Endothelial cell (in vitro differentiated cells): ENCODE results near the gene RHBG. TPM values are rescaled to one million over a fixed set of nuclear protein-coding genes. Genes with fewer than 3 reads are reported as not detected.

Source experiments
- DNase-seq: peaks from one replicate; pipeline ENCODE4 v3.0.0; 2021; ENCODE audit warnings: low spot score
- H3K27ac Mint-ChIP-seq: one replicate; pipeline ENCODE4 v1.8.0; 2021; ENCODE audit warnings: mixed read lengths, inconsistent platforms; ENCODE audit not compliant: unreplicated experiment
- H3K27me3 Mint-ChIP-seq: one replicate; pipeline ENCODE4 v1.8.0; 2021; ENCODE audit warnings: mild to moderate bottlenecking, moderate library complexity, mixed read lengths, inconsistent platforms; ENCODE audit not compliant: unreplicated experiment
- H3K36me3 Mint-ChIP-seq: one replicate; pipeline ENCODE4 v1.8.0; 2021; ENCODE audit warnings: mild to moderate bottlenecking, low read depth, mixed read lengths, inconsistent platforms; ENCODE audit not compliant: unreplicated experiment
- H3K4me1 Mint-ChIP-seq: one replicate; pipeline ENCODE4 v1.8.0; 2021; ENCODE audit warnings: mild to moderate bottlenecking, mixed read lengths, inconsistent platforms; ENCODE audit not compliant: unreplicated experiment
- H3K4me3 Mint-ChIP-seq: one replicate; pipeline ENCODE4 v1.8.0; 2021; ENCODE audit warnings: mild to moderate bottlenecking, mixed read lengths, inconsistent platforms; ENCODE audit not compliant: unreplicated experiment
- H3K9me3 Mint-ChIP-seq: one replicate; pipeline ENCODE4 v1.8.0; 2021; ENCODE audit warnings: mixed read lengths, inconsistent platforms; ENCODE audit not compliant: unreplicated experiment
- CTCF ChIP-seq: fragments of 200-600 bp; sonication (generic); IDR thresholded peaks from one replicate; pipeline ENCODE4 v1.5.0; 2021; ENCODE audit warnings: antibody characterized with exemption; ENCODE audit not compliant: unreplicated experiment
- total RNA-seq: library from RNA; stranded (reverse); fragmentation: NEBNext Ultra II Directional; extraction: Animal tissue kit (Norgen Biotek cat#: 25700); gene quantifications from one replicate; pipeline ENCODE4 v1.2.1, GENCODE V29; 2021; ENCODE audit not compliant: unreplicated experiment

Gene RHBG
- total RNA-seq, 1 donor from 2014 or later = not detected

- Mint-ChIP-seq H3K4me3 (no peak overlapping the region), H3K27ac (no peak overlapping the region), H3K36me3 (no peaks in the 10 kb centered on the region), H3K9me3 (no peaks in the 10 kb centered on the region), H3K4me1 (peaks cover 22% of the 10 kb centered on the region), H3K27me3 (peaks cover 2% of the 10 kb centered on the region)
- no peak for TF ChIP-seq CTCF
- DNase-seq = no peak
Observed at GRCh38 chr1:156386949-156387869, 18.2 kb downstream of the RHBG start.

- Mint-ChIP-seq H3K4me3 (no peak overlapping the region), H3K36me3 (no peaks in the 10 kb centered on the region), H3K4me1 (peaks cover 22% of the 10 kb centered on the region), H3K27me3 (peaks cover 2% of the 10 kb centered on the region), H3K27ac (no peak overlapping the region), H3K9me3 (no peaks in the 10 kb centered on the region)
- peak; percentile 32 for DNase-seq
- no peak for TF ChIP-seq CTCF
Observed at GRCh38 chr1:156387870-156388173, 18.8 kb downstream of the RHBG start.

- Mint-ChIP-seq H3K36me3 (no peaks in the 10 kb centered on the region), H3K4me3 (peak overlapping the region; percentile 45), H3K27me3 (peaks cover 2% of the 10 kb centered on the region), H3K9me3 (no peaks in the 10 kb centered on the region), H3K27ac (no peak overlapping the region), H3K4me1 (peaks cover 22% of the 10 kb centered on the region)
- no peak for TF ChIP-seq CTCF
- DNase-seq = peak; percentile 41
Observed at GRCh38 chr1:156388174-156389137, 19.4 kb downstream of the RHBG start.

GRCh38 chr1:156389311-156389710, 20.3 kb downstream of the RHBG start:
- Mint-ChIP-seq H3K4me1 (peaks cover 22% of the 10 kb centered on the region), H3K4me3 (no peak overlapping the region), H3K27me3 (peaks cover 2% of the 10 kb centered on the region), H3K27ac (no peak overlapping the region), H3K36me3 (no peaks in the 10 kb centered on the region), H3K9me3 (no peaks in the 10 kb centered on the region)
- no peak for TF ChIP-seq CTCF
- DNase-seq = no peak
